Measurements from ENCODE around the gene PRPF38A. TPM values are rescaled to one million over a fixed set of nuclear protein-coding genes. Genes with fewer than 3 reads are reported as not detected.

PRPF38A gene
- total and polyA plus RNA-seq, 4 experiments from 2014 or later, result 27.5 to 70.4 (median 57.7) TPM

DNA sequence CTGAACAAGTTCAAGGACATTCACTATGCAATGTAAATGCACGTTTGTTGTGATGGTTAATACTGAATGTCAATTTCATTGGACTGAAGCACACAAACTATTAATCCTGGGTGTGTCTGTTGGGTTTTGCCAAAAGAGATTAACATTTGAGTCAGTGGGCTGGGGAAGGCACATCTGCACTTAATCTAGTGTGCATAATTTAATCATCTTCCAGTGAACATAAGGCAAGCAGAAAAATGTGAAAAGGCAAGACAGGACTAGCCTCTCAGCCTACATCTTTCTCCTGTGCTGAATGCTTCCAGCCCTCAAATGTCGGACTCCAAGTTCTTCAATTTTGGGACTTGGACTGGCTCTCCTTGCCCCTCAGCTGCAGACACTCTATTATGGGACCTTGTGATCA lies 40.1 kb downstream of the PRPF38A start:
- no peak overlapping the region for H3K4me3 Mint-ChIP-seq
- CTCF ChIA-PET (ENCODE audit: partially characterized antibody), result no interaction called here
- Histone ChIP-seq H3K4me1 (ENCODE audit: insufficient read depth, low read length) (no peaks in the 10 kb centered on the region), H3K27me3 (ENCODE audit: insufficient read depth, low read length) (no peaks in the 10 kb centered on the region), H3K9me3 (ENCODE audit: control insufficient read depth in 1 of 2, low read length in 2 of 2) (no peaks in the 10 kb centered on the region), H3K4me3 (ENCODE audit: low read length in 2 of 2) (no peak overlapping the region), H3K27ac (ENCODE audit: low read depth, low read length) (no peak overlapping the region), H3K36me3 (ENCODE audit: insufficient read depth, low read length) (peaks cover 27% of the 10 kb centered on the region)
- intact Hi-C loops (cut with micrococcal nuclease), result no loop called here
- peaks cover 27 to 51% of the 10 kb centered on the region in 2 donors for H3K36me3 Mint-ChIP-seq
- H3K27me3 Mint-ChIP-seq, result no peaks in the 10 kb centered on the region
- no peaks in the 10 kb centered on the region for H3K9me3 Mint-ChIP-seq
- no peak for DNase-seq
- H3K27ac Mint-ChIP-seq, result no peak overlapping the region
- H3K4me1 Mint-ChIP-seq, result peaks cover 0 to 4% (median 0%) of the 10 kb centered on the region in 4 donors
- POLR2A ChIA-PET (ENCODE audit: partially characterized antibody), result no interaction called here

DNA sequence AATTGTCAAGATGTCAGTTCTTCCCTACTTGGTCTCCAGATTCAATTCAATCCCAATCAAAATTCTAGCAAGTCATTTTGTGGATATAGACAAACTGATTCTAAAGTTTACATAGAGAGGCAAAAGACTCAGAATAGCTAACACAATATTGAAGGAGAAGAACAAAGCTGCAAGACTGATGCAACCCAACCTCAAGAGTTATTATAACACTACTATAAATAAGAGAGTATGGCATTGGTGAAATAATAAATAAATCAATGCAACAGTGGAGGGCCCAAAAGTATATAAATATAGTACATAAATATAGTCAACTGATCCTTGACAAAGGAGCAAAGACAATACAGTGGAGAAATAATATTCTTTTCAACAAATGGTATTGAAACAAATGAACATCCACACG lies 49.7 kb downstream of the PRPF38A start:
- intact Hi-C loops (cut with micrococcal nuclease), result no loop called here
- Mint-ChIP-seq H3K27me3 (no peaks in the 10 kb centered on the region), H3K4me3 (no peak overlapping the region), H3K36me3 (peaks cover 35 to 38% of the 10 kb centered on the region in 2 donors), H3K27ac (no peak overlapping the region), H3K4me1 (peaks cover 0 to 8% (median 1%) of the 10 kb centered on the region in 4 donors), H3K9me3 (no peaks in the 10 kb centered on the region)
- DNase-seq, result no peak
- ChIA-PET POLR2A (ENCODE audit: partially characterized antibody) (interaction anchor here (2.1 kb wide), 1 partner anchor 30 kb away, joined by 6 read pairs; no protein-coding TSS in a partner anchor), CTCF (ENCODE audit: partially characterized antibody) (no interaction called here)
- H3K27ac ChIP-seq (ENCODE audit: low read depth, low read length), result no peak overlapping the region
- H3K27me3 ChIP-seq (ENCODE audit: insufficient read depth, low read length), result no peaks in the 10 kb centered on the region
- H3K4me3 ChIP-seq (ENCODE audit: low read length in 2 of 2), result no peak overlapping the region
- no peaks in the 10 kb centered on the region for H3K9me3 ChIP-seq (ENCODE audit: control insufficient read depth in 1 of 2, low read length in 2 of 2)
- peaks cover 4% of the 10 kb centered on the region for H3K36me3 ChIP-seq (ENCODE audit: insufficient read depth, low read length)
- H3K4me1 ChIP-seq (ENCODE audit: insufficient read depth, low read length), result no peaks in the 10 kb centered on the region

DNA sequence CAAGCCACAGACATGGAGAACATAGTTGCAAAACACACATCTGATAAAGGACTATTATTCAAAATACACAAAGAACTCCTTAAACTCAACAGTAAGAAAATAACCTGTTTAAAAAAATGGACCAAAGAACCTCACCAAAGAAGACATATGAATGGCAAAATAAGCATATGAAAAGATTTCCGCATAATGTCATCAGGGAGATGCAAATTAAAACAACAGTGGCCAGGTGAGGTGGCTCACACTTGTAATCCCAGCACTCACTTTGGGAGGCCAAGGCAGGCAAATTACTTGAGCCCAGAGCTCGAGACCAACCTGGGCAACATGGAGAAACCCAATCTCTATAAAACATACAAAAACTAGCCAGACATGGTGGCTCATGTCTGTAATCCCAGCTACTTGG lies 50.4 kb downstream of the PRPF38A start:
- intact Hi-C loops (cut with micrococcal nuclease), result no loop called here
- Mint-ChIP-seq H3K36me3 (peaks cover 32 to 35% of the 10 kb centered on the region in 2 donors), H3K27me3 (no peaks in the 10 kb centered on the region), H3K27ac (peak overlapping the region in 1 of 7 donors; percentile 28), H3K4me1 (peaks cover 0 to 6% (median 1%) of the 10 kb centered on the region in 4 donors), H3K4me3 (no peak overlapping the region), H3K9me3 (no peaks in the 10 kb centered on the region)
- ChIA-PET POLR2A (ENCODE audit: partially characterized antibody) (interaction anchor here (2.1 kb wide), 1 partner anchor 31 kb away, joined by 6 read pairs; no protein-coding TSS in a partner anchor), CTCF (ENCODE audit: partially characterized antibody) (no interaction called here)
- Histone ChIP-seq H3K36me3 (ENCODE audit: insufficient read depth, low read length) (peaks cover 4% of the 10 kb centered on the region), H3K27ac (ENCODE audit: low read depth, low read length) (no peak overlapping the region), H3K4me3 (ENCODE audit: low read length in 2 of 2) (no peak overlapping the region), H3K27me3 (ENCODE audit: insufficient read depth, low read length) (no peaks in the 10 kb centered on the region), H3K9me3 (ENCODE audit: control insufficient read depth in 1 of 2, low read length in 2 of 2) (no peaks in the 10 kb centered on the region), H3K4me1 (ENCODE audit: insufficient read depth, low read length) (no peaks in the 10 kb centered on the region)
- no peak for DNase-seq

DNA sequence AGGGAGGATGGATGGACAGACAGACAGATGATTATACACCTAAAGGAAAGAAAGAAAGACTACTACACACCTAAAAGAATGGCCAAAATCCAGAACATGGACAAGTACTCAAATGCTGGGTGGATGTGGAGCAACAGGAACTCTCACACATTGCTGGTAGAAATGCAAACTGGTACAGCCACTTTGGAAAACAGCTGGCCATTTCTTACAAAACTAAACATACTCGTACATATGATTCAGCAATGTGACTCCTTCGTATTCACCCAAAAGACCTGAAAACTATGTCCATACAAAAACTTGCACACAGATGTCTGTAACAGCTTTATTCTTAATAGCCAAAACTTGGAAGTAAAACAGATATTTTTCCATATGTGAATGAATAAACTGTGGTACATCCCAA lies 51.3 kb downstream of the PRPF38A start:
- DNase-seq, result no peak
- ChIA-PET POLR2A (ENCODE audit: partially characterized antibody) (no interaction called here), CTCF (ENCODE audit: partially characterized antibody) (interaction anchor here (1.0 kb wide), 2 partner anchors 101 to 285 kb away, joined by 3 read pairs; no protein-coding TSS in a partner anchor)
- Mint-ChIP-seq H3K27me3 (no peaks in the 10 kb centered on the region), H3K9me3 (no peaks in the 10 kb centered on the region), H3K4me1 (peaks cover 0 to 6% (median 1%) of the 10 kb centered on the region in 4 donors), H3K36me3 (peaks cover 31 to 38% of the 10 kb centered on the region in 2 donors), H3K27ac (no peak overlapping the region), H3K4me3 (no peak overlapping the region)
- H3K4me3 ChIP-seq (ENCODE audit: low read length in 2 of 2), result no peak overlapping the region
- H3K9me3 ChIP-seq (ENCODE audit: control insufficient read depth in 1 of 2, low read length in 2 of 2), result no peaks in the 10 kb centered on the region
- H3K27ac ChIP-seq (ENCODE audit: low read depth, low read length), result no peak overlapping the region
- H3K4me1 ChIP-seq (ENCODE audit: insufficient read depth, low read length), result no peaks in the 10 kb centered on the region
- H3K27me3 ChIP-seq (ENCODE audit: insufficient read depth, low read length), result no peaks in the 10 kb centered on the region
- peaks cover 4% of the 10 kb centered on the region for H3K36me3 ChIP-seq (ENCODE audit: insufficient read depth, low read length)
- intact Hi-C loops (cut with micrococcal nuclease), result no loop called here

DNA sequence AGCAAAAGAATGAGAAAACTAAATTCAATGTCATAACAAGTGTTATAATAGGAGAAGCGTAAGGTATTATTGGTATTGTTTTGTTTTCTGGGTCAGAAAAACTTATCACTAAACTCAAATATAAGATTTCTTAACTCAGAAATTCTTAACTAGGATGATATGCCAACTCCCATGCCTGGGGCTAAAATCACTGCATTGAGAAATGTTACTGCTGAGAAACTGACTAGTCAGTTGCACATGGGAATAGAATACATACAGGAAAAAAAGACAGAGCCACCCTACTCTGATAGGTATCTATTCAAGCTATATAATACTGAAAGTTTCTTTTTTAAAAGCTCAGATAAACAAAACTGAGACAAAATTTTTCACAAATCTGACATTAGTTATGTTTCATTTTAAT lies 56.3 kb downstream of the PRPF38A start:
- intact Hi-C loops (cut with micrococcal nuclease), result no loop called here
- ChIA-PET POLR2A (ENCODE audit: partially characterized antibody) (interaction anchor here (1.3 kb wide), 1 partner anchor 56 kb away, joined by 3 read pairs; the partner anchor contains the start of genes ORC1 and PRPF38A), CTCF (ENCODE audit: partially characterized antibody) (no interaction called here)
- DNase-seq, result no peak
- no peak overlapping the region for H3K4me3 ChIP-seq (ENCODE audit: low read length in 2 of 2)
- Mint-ChIP-seq H3K27ac (peak overlapping the region in 3 of 7 donors; percentile 18 to 86 (median 20)), H3K9me3 (no peaks in the 10 kb centered on the region), H3K4me3 (no peak overlapping the region), H3K27me3 (no peaks in the 10 kb centered on the region), H3K4me1 (peaks cover 0 to 3% (median 0%) of the 10 kb centered on the region in 4 donors), H3K36me3 (peaks cover 17 to 41% of the 10 kb centered on the region in 2 donors)
- peaks cover 4% of the 10 kb centered on the region for H3K36me3 ChIP-seq (ENCODE audit: insufficient read depth, low read length)
- no peaks in the 10 kb centered on the region for H3K4me1 ChIP-seq (ENCODE audit: insufficient read depth, low read length)
- H3K9me3 ChIP-seq (ENCODE audit: control insufficient read depth in 1 of 2, low read length in 2 of 2), result no peaks in the 10 kb centered on the region
- no peak overlapping the region for H3K27ac ChIP-seq (ENCODE audit: low read depth, low read length)
- no peaks in the 10 kb centered on the region for H3K27me3 ChIP-seq (ENCODE audit: insufficient read depth, low read length)

DNA sequence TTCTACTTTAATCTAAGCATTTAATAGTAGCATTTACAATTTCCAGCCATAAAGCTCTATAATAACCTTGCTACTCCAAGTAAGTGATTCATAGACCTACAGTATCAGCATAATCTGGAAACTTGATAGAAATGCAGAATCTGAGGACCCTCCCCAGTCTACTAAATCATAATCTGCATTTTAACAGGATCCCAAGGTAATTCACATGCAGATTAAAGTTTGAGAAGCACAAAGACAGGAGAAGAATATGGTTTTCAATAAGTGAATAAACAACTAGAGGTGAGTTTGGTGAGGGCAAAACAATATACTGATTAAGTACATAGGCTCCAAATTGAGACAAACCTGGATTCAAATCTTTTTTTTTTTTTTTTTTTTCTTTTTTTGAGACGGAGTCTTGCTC lies 57.4 kb downstream of the PRPF38A start:
- CTCF ChIA-PET (ENCODE audit: partially characterized antibody), result interaction anchor here (0.7 kb wide), 1 partner anchor 299 kb away, joined by 4 read pairs; no protein-coding TSS in a partner anchor
- H3K27me3 ChIP-seq (ENCODE audit: insufficient read depth, low read length), result no peaks in the 10 kb centered on the region
- Mint-ChIP-seq H3K4me1 (peaks cover 0 to 2% (median 0%) of the 10 kb centered on the region in 4 donors), H3K27ac (peak overlapping the region in 2 of 7 donors; percentile 25 to 55), H3K27me3 (no peaks in the 10 kb centered on the region), H3K9me3 (no peaks in the 10 kb centered on the region), H3K4me3 (no peak overlapping the region), H3K36me3 (peaks cover 12 to 39% of the 10 kb centered on the region in 2 donors)
- H3K4me3 ChIP-seq (ENCODE audit: low read length in 2 of 2), result no peak overlapping the region
- intact Hi-C loops (cut with micrococcal nuclease), result no loop called here
- no peaks in the 10 kb centered on the region for H3K9me3 ChIP-seq (ENCODE audit: control insufficient read depth in 1 of 2, low read length in 2 of 2)
- POLR2A ChIA-PET (ENCODE audit: partially characterized antibody), result interaction anchor here (1.3 kb wide), 1 partner anchor 57 kb away, joined by 3 read pairs; the partner anchor contains the start of genes ORC1 and PRPF38A
- peaks cover 4% of the 10 kb centered on the region for H3K36me3 ChIP-seq (ENCODE audit: insufficient read depth, low read length)
- no peaks in the 10 kb centered on the region for H3K4me1 ChIP-seq (ENCODE audit: insufficient read depth, low read length)
- H3K27ac ChIP-seq (ENCODE audit: low read depth, low read length), result no peak overlapping the region
- DNase-seq, result no peak

DNA sequence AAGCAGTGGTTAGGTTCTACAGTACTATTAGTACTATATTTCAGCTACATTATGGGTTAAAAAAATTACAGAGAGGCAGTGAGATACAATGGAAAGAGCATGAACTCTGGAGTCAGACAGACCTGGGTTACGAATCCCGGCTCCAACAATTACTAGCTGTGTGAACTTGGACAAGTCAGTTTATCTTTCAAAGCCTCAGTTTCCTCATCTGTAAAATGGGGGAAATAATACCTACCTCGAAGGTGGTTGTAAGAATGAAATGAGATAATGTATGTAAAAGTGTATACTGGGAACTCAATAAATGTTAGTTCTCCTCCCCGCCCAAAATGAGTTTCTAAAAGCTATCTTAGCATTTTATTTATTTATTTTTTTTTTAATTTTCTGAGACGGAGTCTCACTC lies 59.5 kb downstream of the PRPF38A start:
- Mint-ChIP-seq H3K36me3 (peaks cover 15 to 36% of the 10 kb centered on the region in 2 donors), H3K4me3 (no peak overlapping the region), H3K27ac (no peak overlapping the region), H3K9me3 (no peaks in the 10 kb centered on the region), H3K27me3 (no peaks in the 10 kb centered on the region), H3K4me1 (peaks cover 0 to 5% (median 3%) of the 10 kb centered on the region in 4 donors)
- Histone ChIP-seq H3K4me3 (ENCODE audit: low read length in 2 of 2) (no peak overlapping the region), H3K9me3 (ENCODE audit: control insufficient read depth in 1 of 2, low read length in 2 of 2) (no peaks in the 10 kb centered on the region), H3K27ac (ENCODE audit: low read depth, low read length) (no peak overlapping the region), H3K36me3 (ENCODE audit: insufficient read depth, low read length) (no peaks in the 10 kb centered on the region), H3K27me3 (ENCODE audit: insufficient read depth, low read length) (no peaks in the 10 kb centered on the region), H3K4me1 (ENCODE audit: insufficient read depth, low read length) (no peaks in the 10 kb centered on the region)
- intact Hi-C loops (cut with micrococcal nuclease), result no loop called here
- ChIA-PET POLR2A (ENCODE audit: partially characterized antibody) (no interaction called here), CTCF (ENCODE audit: partially characterized antibody) (interaction anchor here (1.1 to 1.5 kb wide), 2 partner anchors 222 kb away, joined by 3 to 4 read pairs; no protein-coding TSS in a partner anchor)
- DNase-seq, result no peak
